ENCODE measurements around the gene ZDHHC14.

ZDHHC14 gene

GRCh38 chr6:157518397-157519250 lies 137.6 kb downstream of the ZDHHC14 start:
- WGBS, 2 donors (ENCODE audit: extremely low coverage in 2 of 2, insufficient read length in 2 of 2, insufficient replicate concordance in 1 of 2) = no CpG with 5 or more reads among the region's 21 CpGs
- no peak for DNase-seq (ENCODE audit: low spot score)
- no peak overlapping the region for H2AK5ac ChIP-seq (ENCODE audit: low read depth, low read length)

GRCh38 chr6:157519255-157520116 lies 138.5 kb downstream of the ZDHHC14 start:
- no peak overlapping the region for H4K91ac ChIP-seq (ENCODE audit: low read depth, low read length, poor library complexity)
- H3K36me3 ChIP-seq (replicated peaks in 1 of 2; ENCODE audit: control insufficient read depth in 2 of 2, insufficient read depth in 2 of 2, low read length in 2 of 2) = no peaks in the 10 kb centered on the region
- H2BK15ac ChIP-seq (ENCODE audit: low read length) = no peak overlapping the region
- no peak overlapping the region for H4K8ac ChIP-seq (ENCODE audit: low read depth, low read length)
- no peak overlapping the region for H3K4ac ChIP-seq (ENCODE audit: low read length)
- no peak overlapping the region for H3K23ac ChIP-seq (ENCODE audit: low read depth, low read length, poor library complexity)
- H3K9ac ChIP-seq (ENCODE audit: low read depth, low read length, poor library complexity) = no peak overlapping the region
- H3K4me1 ChIP-seq (ENCODE audit: control insufficient read depth in 2 of 2, insufficient read depth in 1 of 2, low read depth in 1 of 2, low read length in 2 of 2) = peaks cover 3 to 7% of the 10 kb centered on the region in 2 donors
- H3K4me3 ChIP-seq (ENCODE audit: low read length in 2 of 2) = no peak overlapping the region
- H3K14ac ChIP-seq (ENCODE audit: low read length) = no peak overlapping the region
- no peak overlapping the region for H3K4me2 ChIP-seq (ENCODE audit: insufficient read depth, low read length, poor library complexity, severe bottlenecking)
- no peaks in the 10 kb centered on the region for H3K9me3 ChIP-seq (replicated peaks in 1 of 2; ENCODE audit: control insufficient read depth in 2 of 2, insufficient read depth in 1 of 2, low read depth in 1 of 2, low read length in 2 of 2)
- no peak overlapping the region for H2BK5ac ChIP-seq (ENCODE audit: low read length)
- no peak overlapping the region for H2BK120ac ChIP-seq (ENCODE audit: low read depth, low read length)
- peak overlapping the region; percentile 34 for H3K18ac ChIP-seq (ENCODE audit: low read length)
- DNase-seq (ENCODE audit: low spot score) = no peak
- H3K27me3 ChIP-seq (ENCODE audit: control insufficient read depth in 3 of 3, insufficient read depth in 3 of 3, low read depth in 1 of 3, low read length in 3 of 3) = no peaks in the 10 kb centered on the region
- no peak overlapping the region for H2AFZ ChIP-seq (ENCODE audit: low read length)
- no CpG with 5 or more reads among the region's 15 CpGs for WGBS, 2 donors (ENCODE audit: extremely low coverage in 2 of 2, insufficient read length in 2 of 2, insufficient replicate concordance in 1 of 2)
- H3K79me1 ChIP-seq (ENCODE audit: low read depth, low read length) = no peaks in the 10 kb centered on the region
- no peak overlapping the region for H2AK5ac ChIP-seq (ENCODE audit: low read depth, low read length)
- no peak overlapping the region for H2BK12ac ChIP-seq (ENCODE audit: low read length)
- no peak overlapping the region for H3K27ac ChIP-seq (replicated peaks; ENCODE audit: low read length)

More at GRCh38 chr6:157518397-157519250, 137.6 kb downstream of the ZDHHC14 start:
- Histone ChIP-seq H2BK5ac (ENCODE audit: low read length) (no peak overlapping the region), H3K4me3 (ENCODE audit: low read length in 2 of 2) (no peak overlapping the region), H2AFZ (ENCODE audit: low read length) (no peak overlapping the region), H2BK15ac (ENCODE audit: low read length) (no peak overlapping the region), H3K9me3 (replicated peaks in 1 of 2; ENCODE audit: control insufficient read depth in 2 of 2, insufficient read depth in 1 of 2, low read depth in 1 of 2, low read length in 2 of 2) (no peaks in the 10 kb centered on the region), H4K91ac (ENCODE audit: low read depth, low read length, poor library complexity) (no peak overlapping the region), H3K4ac (ENCODE audit: low read length) (peak overlapping the region; percentile 39), H3K23ac (ENCODE audit: low read depth, low read length, poor library complexity) (no peak overlapping the region), H3K36me3 (replicated peaks in 1 of 2; ENCODE audit: control insufficient read depth in 2 of 2, insufficient read depth in 2 of 2, low read length in 2 of 2) (no peaks in the 10 kb centered on the region), H2BK120ac (ENCODE audit: low read depth, low read length) (no peak overlapping the region), H3K27ac (replicated peaks; ENCODE audit: low read length) (no peak overlapping the region), H3K79me1 (ENCODE audit: low read depth, low read length) (no peaks in the 10 kb centered on the region), H3K18ac (ENCODE audit: low read length) (peak overlapping the region; percentile 4), H3K27me3 (ENCODE audit: control insufficient read depth in 3 of 3, insufficient read depth in 3 of 3, low read depth in 1 of 3, low read length in 3 of 3) (no peaks in the 10 kb centered on the region), H2BK12ac (ENCODE audit: low read length) (no peak overlapping the region), H3K4me1 (ENCODE audit: control insufficient read depth in 2 of 2, insufficient read depth in 1 of 2, low read depth in 1 of 2, low read length in 2 of 2) (peaks cover 3 to 7% of the 10 kb centered on the region in 2 donors), H4K8ac (ENCODE audit: low read depth, low read length) (no peak overlapping the region), H3K14ac (ENCODE audit: low read length) (no peak overlapping the region), H3K4me2 (ENCODE audit: insufficient read depth, low read length, poor library complexity, severe bottlenecking) (no peak overlapping the region), H3K9ac (ENCODE audit: low read depth, low read length, poor library complexity) (no peak overlapping the region)

- H2AFZ ChIP-seq (ENCODE audit: low read length) = no peak overlapping the region
- H2BK120ac ChIP-seq (ENCODE audit: low read depth, low read length) = no peak overlapping the region
- H2BK5ac ChIP-seq (ENCODE audit: low read length) = no peak overlapping the region
- H3K23ac ChIP-seq (ENCODE audit: low read depth, low read length, poor library complexity) = no peak overlapping the region
- H3K9me3 ChIP-seq (replicated peaks in 1 of 2; ENCODE audit: control insufficient read depth in 2 of 2, insufficient read depth in 1 of 2, low read depth in 1 of 2, low read length in 2 of 2) = peaks cover 0 to 2% of the 10 kb centered on the region in 2 donors
- no peak overlapping the region for H3K4ac ChIP-seq (ENCODE audit: low read length)
- no peak overlapping the region for H3K9ac ChIP-seq (ENCODE audit: low read depth, low read length, poor library complexity)
- no peak overlapping the region for H3K4me3 ChIP-seq (ENCODE audit: low read length in 2 of 2)
- no peak overlapping the region for H4K91ac ChIP-seq (ENCODE audit: low read depth, low read length, poor library complexity)
- H3K27me3 ChIP-seq (ENCODE audit: control insufficient read depth in 3 of 3, insufficient read depth in 3 of 3, low read depth in 1 of 3, low read length in 3 of 3) = no peaks in the 10 kb centered on the region
- no peaks in the 10 kb centered on the region for H3K79me1 ChIP-seq (ENCODE audit: low read depth, low read length)
- WGBS, 2 donors (ENCODE audit: extremely low coverage in 2 of 2, insufficient read length in 2 of 2, insufficient replicate concordance in 1 of 2) = no CpG with 5 or more reads among the region's 2 CpGs
- DNase-seq (ENCODE audit: low spot score) = no peak
- H3K14ac ChIP-seq (ENCODE audit: low read length) = no peak overlapping the region
- H4K8ac ChIP-seq (ENCODE audit: low read depth, low read length) = no peak overlapping the region
- H3K36me3 ChIP-seq (replicated peaks in 1 of 2; ENCODE audit: control insufficient read depth in 2 of 2, insufficient read depth in 2 of 2, low read length in 2 of 2) = no peaks in the 10 kb centered on the region
- H2AK5ac ChIP-seq (ENCODE audit: low read depth, low read length) = no peak overlapping the region
- no peak overlapping the region for H2BK12ac ChIP-seq (ENCODE audit: low read length)
- no peak overlapping the region for H3K27ac ChIP-seq (replicated peaks; ENCODE audit: low read length)
- no peak overlapping the region for H3K4me2 ChIP-seq (ENCODE audit: insufficient read depth, low read length, poor library complexity, severe bottlenecking)
- H2BK15ac ChIP-seq (ENCODE audit: low read length) = no peak overlapping the region
- no peak overlapping the region for H3K18ac ChIP-seq (ENCODE audit: low read length)
- peaks cover 3 to 7% of the 10 kb centered on the region in 2 donors for H3K4me1 ChIP-seq (ENCODE audit: control insufficient read depth in 2 of 2, insufficient read depth in 1 of 2, low read depth in 1 of 2, low read length in 2 of 2)
Measured at GRCh38 chr6:157520117-157520406, 139.1 kb downstream of the ZDHHC14 start.
